CD4-positive, alpha-beta T cell treated with Interleukin-1 beta for 1 hour (primary cell): ENCODE data around the gene ADAM12.

Source experiments
- DNase-seq, 2 donors: peaks; one replicate each; pipeline ENCODE4 v3.0.0-alpha.2; 2020 to 2022

Gene ADAM12

DNA sequence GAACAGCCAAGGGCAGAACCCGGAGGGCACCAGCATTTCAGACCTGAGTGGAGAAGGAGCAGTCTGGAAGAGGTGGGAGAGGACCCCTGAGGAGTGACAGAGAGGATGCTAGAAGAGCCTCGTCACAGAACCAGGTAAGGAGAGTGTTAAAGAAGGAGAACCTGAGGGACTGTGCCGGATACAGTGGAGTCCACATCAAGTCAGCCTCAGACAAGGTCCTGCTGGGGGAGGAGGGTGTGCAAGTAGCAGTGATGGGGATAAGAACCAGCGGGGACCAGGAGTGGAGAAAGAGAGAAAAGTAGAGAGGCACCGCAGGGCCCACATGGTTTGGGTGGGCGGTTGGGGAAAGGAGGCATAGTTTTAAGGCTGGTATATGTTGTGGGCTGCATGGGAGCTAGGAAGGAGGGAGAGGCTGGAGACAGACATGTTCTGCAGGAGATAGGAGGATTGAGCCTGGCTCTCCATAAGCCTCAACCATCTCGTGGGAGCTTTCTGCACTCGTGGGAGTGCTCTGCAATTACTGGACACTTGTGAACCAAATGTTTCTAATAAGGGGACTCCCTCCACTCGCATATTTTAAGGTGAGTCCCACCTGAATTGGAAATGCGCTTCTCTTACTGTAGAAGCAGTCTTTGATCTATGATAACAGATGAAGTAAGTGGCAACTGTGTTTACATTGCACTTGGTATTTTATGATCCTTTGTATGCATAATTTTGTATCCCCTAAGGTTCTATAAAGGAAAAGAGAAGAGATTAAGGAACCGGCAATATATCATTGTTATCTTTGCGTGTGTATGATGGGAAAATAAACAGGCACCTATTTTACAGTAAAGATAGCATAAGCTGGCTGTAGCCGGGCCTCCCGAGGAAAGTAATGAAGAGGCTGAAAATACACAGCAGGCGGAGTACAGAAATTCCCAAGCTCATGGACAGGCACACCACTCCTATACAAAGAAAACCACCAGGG lies 154.8 kb downstream of the ADAM12 start:
- DNase-seq: no peak

DNA sequence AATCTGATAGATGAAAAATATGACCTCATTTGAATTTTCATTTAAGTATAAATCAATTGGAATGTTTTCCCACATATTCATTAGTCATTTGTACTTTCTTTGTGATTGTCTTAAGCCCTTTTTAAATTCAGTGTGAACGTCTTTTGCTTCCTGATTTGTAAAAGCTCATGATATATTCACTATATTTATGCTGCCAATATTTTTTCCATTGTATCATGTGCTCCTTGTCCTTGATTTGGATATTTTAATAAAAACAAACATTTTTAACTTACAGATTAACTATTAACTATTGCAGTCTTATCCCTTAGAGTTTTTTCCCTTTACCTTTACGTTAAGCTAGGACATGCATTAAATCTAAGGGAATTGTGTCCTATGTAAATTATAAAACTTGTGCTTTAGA lies 157.7 kb downstream of the ADAM12 start:
- no peak for DNase-seq

DNA sequence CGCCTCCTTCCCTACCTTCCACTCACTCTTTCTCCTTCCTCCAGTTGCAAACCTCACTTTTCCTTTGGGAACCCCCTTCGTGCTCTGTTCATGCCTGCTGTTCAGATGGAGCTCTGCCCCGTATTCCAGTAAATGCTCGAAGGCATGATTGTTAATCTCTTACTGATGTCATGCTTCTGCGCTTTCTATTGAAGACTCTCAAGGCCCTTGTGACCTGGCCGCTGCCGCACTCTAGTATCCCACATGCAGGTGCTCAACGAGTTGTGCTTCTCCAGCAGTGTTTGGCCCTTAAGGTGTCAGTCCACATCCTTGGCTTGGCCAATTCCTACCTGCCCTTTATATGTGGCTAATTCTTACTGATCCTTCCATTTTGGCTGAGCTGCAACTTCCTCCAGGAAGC lies 158.6 kb downstream of the ADAM12 start:
- DNase-seq: no peak

DNA sequence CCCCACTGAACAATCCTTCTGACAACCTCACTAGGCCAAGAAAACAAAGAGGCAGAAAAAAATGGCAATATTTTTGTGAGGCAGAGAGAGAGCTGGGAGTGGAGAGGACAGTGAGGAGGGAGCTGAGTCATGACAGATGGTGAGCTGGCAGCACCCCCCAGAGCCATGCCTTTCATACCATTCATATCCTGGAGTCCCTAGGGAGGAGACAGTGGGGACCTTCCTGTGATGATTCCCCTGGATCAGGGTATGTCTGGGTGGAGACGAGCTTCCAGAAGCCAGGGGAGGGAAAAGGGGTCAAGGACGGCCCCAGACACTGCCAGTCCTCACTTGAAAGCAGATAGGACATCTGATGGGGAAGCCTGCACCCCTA lies 160.5 kb downstream of the ADAM12 start:
- no peak for DNase-seq

DNA sequence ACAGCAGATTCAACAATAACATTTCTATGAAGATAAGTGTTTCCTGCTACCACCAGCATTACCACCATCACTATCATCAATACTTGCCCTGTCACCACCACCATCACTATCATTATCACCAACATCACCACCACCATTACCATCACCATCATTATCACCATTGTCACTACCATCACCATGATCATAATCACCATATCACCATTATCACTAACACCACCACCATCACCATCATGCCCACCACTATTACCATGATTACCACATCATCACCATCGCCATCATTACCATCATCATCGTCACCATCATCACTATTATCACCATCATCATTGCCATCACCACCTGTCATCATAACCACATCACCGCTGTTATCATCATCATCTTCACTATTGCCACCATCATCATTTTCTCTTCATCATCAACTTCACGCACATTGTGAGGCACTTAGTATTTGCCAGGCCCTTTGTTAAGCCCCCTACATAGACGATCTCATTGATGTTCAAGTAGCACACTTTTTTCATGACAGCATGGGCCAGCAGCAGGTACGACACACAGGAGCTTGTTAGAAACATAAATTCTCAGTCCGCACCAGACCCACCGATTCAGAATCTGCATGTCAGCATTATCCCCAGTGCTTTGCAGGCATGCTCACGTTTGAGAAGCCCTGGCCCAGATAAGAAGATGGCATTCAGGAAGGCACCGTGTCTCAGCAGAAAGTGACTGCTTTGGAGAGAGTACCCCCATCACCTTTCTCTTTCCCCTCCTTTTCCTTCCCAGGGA lies 161.1 kb downstream of the ADAM12 start:
- no peak for DNase-seq

DNA sequence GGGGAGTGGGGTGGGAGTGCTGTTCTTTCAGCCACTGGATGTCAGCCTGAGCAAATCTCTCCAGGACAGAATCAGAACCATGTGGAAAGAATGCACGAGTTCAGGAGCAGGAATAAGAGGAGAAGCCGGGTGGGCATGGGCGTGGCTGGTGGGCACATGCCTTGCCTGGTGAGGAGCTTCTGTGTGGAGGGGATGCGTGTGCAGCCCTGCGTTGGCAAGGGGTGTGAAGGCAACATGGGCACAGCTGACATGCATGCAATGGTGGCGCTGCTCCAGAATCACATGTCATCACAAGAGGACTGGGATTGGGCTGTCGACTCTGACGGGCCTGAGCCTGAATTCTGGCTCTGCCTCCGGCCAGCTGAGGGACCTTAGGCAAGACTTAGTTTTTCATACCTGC lies 162.1 kb downstream of the ADAM12 start:
- DNase-seq: no peak

DNA sequence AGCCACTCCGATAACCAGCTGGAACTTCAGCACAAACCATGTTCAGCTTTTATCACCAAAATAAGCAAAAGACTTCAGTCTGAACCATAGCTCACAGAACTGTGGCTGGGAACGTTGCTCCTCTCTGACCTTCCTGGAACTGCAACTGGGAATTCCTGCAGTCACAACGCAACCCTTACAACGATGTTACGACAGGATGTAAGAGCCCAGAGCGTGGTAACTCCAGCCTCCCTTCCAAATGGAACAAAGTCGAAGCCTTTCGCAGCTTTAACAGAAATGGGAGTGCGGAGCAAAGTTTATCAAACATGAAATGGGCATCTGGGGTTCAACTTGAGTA lies 162.6 kb downstream of the ADAM12 start:
- DNase-seq: no peak

DNA sequence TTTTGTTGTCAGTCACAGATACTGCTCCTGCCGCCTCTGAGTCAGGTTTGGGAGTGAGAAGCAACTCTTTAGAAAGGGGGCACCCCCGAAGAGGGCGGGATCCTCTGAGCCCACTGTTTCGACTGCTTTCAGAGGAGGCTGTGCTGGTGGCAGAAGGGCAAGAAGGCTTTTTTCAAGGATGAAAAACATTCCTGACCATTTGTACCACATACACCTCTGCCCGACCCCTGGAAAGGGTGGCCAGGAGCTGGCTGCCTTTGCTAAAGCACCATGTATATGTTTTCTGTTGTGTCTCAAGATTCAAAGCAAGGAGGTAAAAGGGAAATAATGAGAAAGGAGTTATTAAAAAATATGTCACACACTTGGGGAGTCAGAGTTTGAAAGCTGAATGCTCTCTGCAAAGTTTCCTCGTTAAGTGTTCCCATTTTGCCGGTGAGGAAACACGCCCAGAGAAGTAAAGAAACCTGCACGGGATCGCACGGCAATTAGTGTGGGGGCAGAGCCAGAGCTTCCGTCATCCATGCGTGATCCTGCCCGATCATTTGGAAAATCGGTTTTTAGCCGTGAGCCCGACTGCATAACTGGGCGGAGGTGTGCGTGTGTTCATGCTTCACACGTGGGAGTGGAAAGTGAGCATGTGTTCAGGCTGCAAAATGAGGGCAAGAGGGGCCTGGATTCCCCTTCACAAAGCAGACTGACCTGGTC lies 163.2 kb downstream of the ADAM12 start:
- DNase-seq: no peak

DNA sequence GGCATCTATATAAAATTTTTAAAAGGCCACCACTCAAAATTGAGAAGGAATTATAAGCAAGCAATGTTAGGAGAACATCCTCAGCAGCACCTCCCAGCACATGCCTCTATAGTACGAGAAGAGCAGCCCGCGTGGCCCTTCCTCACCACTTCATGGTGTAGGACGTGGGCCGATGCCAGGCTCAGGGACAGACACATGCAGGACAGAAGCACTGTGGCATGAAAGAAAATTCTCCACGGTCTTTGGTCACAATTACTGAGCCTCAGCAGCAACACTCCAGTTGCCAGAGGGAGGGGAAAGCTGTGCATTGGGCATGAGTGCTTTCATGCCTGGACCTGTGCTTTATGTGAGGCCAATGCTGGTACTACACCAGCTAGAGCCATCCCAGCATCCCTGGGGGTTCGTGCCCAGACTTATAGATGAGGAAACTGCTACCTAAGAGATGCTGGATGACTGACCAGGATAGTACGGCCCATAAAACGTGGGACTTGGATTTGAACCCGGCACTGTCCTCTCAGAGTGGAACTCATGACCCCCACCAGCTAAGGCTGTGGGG lies 164.7 kb downstream of the ADAM12 start:
- DNase-seq: no peak

DNA sequence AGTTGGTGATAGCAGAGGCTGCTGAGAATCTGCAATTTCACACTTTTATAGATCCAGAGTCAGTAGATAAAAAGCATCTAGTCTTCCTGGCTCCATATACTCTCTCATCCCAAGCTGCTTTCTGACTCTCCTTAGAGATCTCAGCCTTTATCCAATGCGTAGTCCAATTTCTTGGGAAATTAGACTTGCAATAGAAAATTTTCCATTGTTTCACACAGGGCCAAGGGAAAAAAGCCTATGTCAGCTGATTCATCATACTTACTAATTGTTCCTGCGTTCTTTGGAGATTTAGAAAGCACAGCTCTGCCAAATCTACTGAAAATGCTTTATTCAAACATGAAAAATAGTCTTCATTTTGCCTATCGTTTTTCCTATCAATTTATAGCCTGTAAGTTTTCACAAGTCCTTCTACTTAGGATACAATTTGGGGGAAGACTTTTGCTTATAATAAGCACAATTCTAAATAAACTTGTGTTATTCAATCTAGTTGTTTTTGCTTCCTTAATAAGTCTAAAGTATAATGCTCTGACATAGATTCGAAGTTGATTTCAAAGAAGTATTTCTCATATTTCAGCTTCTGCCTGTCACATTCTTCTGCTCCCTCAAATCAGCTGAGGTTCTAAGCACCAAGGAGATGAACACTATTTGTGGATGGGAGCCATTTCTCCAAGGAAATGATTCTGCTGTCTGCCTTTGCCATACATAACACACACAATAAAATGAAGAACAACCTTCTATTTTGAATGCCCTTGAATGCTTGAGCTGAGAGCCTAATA lies 165.4 kb downstream of the ADAM12 start:
- no peak for DNase-seq

DNA sequence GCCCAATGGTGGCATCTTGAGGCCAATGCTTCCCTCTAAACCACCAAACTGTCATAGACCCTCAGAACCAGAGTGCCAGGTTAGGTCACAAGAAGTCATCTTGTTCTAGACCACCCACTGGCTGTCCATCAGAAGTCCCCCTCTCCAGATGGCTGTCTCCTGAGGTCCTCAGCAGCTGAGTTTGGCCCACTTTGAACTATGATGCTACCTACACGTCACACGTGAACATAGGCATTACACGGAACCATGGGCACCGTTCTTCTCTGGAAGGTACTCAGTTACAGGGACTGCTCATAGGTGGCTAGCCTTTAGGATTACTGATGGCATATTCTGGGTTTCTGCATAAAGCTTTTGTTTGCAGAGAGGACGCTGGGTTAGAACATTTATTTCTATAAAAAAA lies 166.4 kb downstream of the ADAM12 start:
- no peak for DNase-seq

DNA sequence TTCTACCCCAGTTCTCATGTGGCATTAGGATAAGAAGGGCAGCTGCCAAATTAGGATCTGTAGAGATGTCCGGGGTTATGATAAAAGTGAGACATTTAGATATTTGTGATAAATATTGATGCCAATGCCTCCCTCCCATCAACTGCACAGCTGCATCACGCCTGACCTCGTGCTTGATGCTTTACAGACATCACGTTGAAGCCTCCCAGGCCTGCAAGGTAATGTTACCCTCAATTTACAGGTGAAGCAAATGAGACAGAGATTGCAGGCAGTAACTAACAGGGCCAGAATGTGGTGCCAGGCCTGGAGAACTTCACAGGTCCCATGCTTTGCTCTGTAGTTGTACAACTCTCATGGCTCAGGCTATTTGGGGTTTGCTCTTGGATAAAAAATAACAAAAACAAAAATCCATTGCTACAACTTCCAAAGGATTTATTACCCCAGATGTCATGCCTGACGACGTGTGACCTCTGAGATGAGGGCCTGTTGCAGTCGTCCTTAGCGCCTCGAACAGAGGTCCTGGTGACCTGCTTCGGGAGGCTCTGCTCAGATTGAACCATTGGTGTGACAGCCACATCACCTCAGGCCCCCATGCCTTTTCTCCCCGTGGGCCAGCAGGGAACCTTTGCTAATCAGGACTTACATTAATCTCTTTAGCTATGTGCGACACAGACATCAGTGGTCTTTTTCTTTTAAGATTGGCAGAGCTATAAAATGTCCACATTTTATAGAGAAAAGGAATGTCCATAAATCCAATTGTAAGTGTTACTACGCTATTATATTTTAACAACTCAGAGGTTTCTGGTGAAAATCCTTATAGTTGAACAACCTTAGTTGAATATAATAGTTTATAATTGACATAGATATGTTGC lies 169.3 kb downstream of the ADAM12 start:
- DNase-seq: no peak

DNA sequence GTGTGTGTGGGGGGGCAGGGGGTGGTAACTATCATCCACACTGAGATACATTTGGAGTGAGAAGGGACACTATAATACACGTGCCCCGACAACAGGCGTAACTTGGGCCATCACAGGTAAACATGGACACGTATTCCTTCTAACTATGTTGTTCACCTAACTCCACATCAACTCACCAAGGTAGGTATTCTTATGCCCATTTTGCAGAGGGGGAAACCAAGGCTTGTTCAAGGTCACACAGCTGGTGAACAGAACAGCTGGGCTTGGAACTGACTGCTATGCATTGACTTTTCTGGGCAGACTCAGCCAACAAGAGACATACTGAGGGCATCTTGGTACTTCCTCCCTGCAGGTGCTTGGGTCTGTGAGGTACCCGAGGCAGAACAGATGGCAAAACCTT lies 170.1 kb downstream of the ADAM12 start:
- no peak for DNase-seq

DNA sequence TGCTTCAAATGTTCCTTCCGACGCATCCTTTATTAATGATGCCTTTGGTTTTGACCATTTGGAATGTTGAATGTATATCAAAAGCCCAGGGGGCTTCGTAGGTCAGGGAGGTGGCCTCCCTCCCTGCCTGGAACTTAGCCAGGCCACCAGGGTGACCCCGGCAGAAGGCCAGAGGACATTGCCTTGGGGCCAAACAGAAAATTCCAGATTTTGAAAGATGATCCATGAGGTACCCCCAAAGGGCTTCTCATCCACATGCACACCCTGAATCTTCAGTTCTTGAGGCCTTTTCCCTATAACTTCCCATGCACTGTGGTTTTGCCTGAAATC lies 171.7 kb downstream of the ADAM12 start:
- no peak for DNase-seq

DNA sequence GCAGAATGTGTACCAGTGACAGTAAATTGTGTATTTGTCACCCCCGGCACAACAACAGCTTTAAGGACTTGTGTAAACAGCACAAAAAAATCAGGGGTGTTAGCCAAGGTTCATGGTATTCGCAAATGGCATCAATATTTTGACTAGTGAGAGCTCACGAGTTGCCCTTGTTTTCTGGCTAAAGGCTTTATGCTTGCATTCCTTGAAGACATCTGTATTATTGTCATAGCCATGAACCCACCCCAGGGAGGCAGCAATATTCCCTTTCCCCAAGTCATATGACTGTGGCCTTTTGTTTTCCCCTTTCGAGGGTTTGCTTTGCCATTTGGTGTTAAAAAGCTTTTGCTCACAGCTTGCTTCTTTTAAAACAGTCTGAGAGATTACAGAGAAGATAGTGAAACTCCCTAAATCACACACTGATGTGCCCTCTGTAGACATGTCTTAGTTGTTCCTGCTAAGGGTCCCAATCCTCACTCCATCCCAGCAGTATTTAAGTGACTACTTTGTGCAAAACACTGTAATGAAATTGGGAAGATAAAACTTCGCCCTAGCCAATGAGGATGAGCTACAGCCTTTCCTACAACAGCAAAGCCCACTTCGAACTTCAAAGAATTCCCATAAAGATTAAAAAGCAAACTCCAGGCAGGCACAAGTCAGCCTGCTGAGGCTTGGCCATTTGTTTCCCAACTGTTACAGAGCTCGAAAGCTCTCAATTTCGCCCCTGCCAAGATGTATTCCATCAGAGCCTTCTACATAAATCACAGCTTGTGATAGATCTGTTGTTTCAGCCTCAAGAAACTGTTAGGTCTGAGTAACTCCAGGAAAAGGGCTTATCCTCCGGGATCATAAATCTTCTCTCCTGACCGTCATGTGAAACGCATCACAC lies 172.3 kb downstream of the ADAM12 start:
- DNase-seq: no peak

DNA sequence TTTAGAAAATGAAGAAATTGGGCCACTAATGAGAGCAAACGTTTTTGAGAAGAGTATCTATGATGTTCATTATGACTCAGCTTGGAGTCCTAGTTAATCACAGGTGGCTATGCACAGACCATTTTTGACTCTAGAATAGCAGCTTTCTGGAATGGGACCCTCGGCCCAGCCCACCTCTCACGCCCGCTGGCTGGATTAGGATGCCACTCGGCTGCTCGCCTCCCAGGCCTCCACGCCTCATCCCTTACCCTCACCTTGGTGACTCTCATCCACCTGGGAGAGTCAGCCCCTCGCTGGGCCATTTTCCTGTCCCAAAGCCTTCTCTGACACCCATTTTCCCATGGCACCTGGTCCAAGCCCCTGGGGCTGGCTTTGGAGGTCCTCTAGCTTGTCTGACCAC lies 173.6 kb downstream of the ADAM12 start:
- DNase-seq: no peak

DNA sequence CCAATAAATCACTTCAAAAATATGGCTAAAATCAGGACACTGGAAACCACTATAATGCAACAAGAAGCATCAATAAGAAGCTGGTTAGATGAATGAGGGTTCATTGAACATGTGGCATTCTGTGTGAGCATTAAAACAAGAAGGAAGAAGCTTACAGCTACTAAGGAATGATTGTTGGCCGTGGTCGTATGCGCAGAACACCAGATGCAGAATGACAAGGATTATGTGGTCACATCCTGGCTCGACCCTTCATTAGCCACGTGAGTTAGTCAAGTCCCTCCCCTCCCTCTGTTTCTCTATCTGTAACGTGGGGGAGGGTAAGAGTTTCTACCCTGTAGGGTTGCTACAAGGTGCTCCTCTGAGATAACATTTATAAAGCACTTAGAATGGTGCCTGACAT lies 174.3 kb downstream of the ADAM12 start:
- no peak for DNase-seq

DNA sequence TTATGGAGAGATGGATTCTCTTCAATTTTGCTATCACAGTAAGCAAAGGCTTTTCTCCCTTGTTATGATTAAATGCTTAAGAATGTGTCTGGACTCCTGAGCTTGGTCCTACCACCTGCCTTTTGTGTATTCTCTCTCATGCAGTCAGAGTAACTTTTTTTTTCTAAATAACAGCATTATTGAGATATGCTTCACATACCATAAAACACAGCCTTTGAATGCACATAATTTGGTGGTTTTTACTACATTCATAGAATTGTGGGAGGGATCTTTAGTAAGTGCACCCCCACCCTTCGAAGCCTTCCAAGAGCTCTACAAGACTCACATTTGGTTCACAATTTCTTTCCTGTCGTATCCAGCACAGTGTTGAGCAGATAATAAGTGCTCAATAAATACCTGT lies 175.5 kb downstream of the ADAM12 start:
- no peak for DNase-seq

DNA sequence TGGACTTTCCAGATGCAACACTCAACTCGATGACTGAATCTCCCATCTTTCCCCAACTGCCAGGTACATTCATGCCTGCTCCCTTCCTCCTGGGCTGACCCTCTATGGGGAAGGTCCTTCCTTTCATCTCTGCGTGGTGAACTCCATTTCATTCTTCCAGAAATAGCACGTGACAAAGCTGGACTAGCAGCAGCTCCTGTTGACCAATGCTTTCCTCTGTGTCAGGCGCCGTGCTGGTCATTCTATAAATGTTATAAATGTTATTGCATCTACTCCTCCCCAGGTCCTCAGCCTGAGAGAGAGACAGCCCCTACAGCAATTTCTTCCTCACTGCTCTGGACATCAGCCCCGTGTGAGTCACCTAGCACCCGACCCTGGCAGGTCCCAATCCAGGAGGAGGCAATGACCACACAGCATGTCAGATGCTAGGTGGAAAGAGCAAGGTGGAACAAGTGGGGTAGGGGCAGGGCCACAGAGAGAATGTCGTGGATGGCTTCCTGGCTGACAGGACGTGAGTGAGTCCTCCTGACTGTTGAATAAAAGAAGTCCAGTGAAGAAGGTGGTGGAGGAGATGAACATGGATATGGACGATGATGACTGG lies 178.1 kb downstream of the ADAM12 start:
- no peak for DNase-seq

DNA sequence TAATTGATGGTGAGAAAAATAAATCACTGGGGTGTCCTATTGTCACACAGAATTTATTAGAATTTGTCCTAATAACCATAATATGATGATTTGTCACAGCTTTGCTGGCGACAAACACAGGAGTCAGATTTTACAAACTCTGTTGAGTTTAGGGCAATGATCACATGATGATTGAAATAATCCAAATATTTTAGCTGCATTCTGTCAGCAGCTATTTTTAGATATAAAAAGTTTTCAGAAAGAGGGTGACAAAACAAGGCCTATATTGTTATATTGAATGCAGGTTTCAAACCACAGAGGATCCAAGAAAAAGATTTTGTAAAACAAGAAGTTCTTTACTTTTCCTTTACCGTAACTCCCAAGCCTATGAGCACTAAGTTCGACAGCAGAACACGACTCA lies 178.8 kb downstream of the ADAM12 start:
- no peak for DNase-seq
